Measurements from ENCODE around the gene BCL7A. TPM values are rescaled to one million over a fixed set of nuclear protein-coding genes. Genes with fewer than 3 reads are reported as not detected.

BCL7A gene
- total and polyA plus RNA-seq, 9 of the 15 experiments (the other 6 are each of a cell fraction or from before 2014, with no cell fraction given): 0.25 to 21.9 (median 14.9) TPM

- no peak for TF ChIP-seq NR4A1 (CRISPR knock-in tag; IDR thresholded peaks at IDR 0.05)
- TF ChIP-seq NR4A1 (tag; IDR thresholded peaks at IDR 0.05): no peak
- no peak for TF ChIP-seq GATAD2B (IDR thresholded peaks at IDR 0.05; ENCODE audit: borderline replicate concordance)
- TF ChIP-seq LARP7 (IDR thresholded peaks at IDR 0.05): no peak
- no peak for TF ChIP-seq HNRNPLL (IDR thresholded peaks at IDR 0.05; ENCODE audit: low read depth, low read length, poor library complexity, severe bottlenecking)
- no peak for TF ChIP-seq LEF1 (IDR thresholded peaks at IDR 0.05)
- TF ChIP-seq, protein P1, sequence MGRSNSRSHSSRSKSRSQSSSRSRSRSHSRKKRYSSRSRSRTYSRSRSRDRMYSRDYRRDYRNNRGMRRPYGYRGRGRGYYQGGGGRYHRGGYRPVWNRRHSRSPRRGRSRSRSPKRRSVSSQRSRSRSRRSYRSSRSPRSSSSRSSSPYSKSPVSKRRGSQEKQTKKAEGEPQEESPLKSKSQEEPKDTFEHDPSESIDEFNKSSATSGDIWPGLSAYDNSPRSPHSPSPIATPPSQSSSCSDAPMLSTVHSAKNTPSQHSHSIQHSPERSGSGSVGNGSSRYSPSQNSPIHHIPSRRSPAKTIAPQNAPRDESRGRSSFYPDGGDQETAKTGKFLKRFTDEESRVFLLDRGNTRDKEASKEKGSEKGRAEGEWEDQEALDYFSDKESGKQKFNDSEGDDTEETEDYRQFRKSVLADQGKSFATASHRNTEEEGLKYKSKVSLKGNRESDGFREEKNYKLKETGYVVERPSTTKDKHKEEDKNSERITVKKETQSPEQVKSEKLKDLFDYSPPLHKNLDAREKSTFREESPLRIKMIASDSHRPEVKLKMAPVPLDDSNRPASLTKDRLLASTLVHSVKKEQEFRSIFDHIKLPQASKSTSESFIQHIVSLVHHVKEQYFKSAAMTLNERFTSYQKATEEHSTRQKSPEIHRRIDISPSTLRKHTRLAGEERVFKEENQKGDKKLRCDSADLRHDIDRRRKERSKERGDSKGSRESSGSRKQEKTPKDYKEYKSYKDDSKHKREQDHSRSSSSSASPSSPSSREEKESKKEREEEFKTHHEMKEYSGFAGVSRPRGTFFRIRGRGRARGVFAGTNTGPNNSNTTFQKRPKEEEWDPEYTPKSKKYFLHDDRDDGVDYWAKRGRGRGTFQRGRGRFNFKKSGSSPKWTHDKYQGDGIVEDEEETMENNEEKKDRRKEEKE (IDR thresholded peaks at IDR 0.05; ENCODE audit: borderline replicate concordance in 1 of 2, control insufficient read depth in 1 of 2, low read depth in 2 of 2, low read length in 1 of 2): no peak
- no peak for TF ChIP-seq TEAD2 (tag; IDR thresholded peaks at IDR 0.05)
- TF ChIP-seq MAZ (CRISPR knock-in tag; conservative IDR thresholded peaks at IDR 0.05 in 1 of 2, IDR thresholded peaks at IDR 0.05 in 1 of 2): 0 out of 4 replicates have a peak, but pooled peaks of 1 of the 2 experiments have one; percentile 23
- TF ChIP-seq NRF1 (conservative IDR thresholded peaks at IDR 0.05 in 1 of 2, IDR thresholded peaks at IDR 0.05 in 1 of 2): peak; percentile 55 to 56
- no peak for TF ChIP-seq MAFG (tag; conservative IDR thresholded peaks at IDR 0.05)
- TF ChIP-seq ZSCAN29 (IDR thresholded peaks at IDR 0.05): no peak
- TF ChIP-seq, protein P2, sequence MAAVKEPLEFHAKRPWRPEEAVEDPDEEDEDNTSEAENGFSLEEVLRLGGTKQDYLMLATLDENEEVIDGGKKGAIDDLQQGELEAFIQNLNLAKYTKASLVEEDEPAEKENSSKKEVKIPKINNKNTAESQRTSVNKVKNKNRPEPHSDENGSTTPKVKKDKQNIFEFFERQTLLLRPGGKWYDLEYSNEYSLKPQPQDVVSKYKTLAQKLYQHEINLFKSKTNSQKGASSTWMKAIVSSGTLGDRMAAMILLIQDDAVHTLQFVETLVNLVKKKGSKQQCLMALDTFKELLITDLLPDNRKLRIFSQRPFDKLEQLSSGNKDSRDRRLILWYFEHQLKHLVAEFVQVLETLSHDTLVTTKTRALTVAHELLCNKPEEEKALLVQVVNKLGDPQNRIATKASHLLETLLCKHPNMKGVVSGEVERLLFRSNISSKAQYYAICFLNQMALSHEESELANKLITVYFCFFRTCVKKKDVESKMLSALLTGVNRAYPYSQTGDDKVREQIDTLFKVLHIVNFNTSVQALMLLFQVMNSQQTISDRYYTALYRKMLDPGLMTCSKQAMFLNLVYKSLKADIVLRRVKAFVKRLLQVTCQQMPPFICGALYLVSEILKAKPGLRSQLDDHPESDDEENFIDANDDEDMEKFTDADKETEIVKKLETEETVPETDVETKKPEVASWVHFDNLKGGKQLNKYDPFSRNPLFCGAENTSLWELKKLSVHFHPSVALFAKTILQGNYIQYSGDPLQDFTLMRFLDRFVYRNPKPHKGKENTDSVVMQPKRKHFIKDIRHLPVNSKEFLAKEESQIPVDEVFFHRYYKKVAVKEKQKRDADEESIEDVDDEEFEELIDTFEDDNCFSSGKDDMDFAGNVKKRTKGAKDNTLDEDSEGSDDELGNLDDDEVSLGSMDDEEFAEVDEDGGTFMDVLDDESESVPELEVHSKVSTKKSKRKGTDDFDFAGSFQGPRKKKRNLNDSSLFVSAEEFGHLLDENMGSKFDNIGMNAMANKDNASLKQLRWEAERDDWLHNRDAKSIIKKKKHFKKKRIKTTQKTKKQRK (IDR thresholded peaks at IDR 0.05; ENCODE audit: borderline replicate concordance, low read depth, low read length): no peak
- TF ChIP-seq JUNB (CRISPR knock-in tag; conservative IDR thresholded peaks at IDR 0.05): no peak
- TF ChIP-seq NCOA6 (IDR thresholded peaks at IDR 0.05): no peak
- TF ChIP-seq TCF3 (CRISPR knock-in tag; IDR thresholded peaks at IDR 0.05): 0 out of 2 replicates have a peak, but pooled peaks have one; percentile 13
- TF ChIP-seq SIX5 (IDR thresholded peaks at IDR 0.05; ENCODE audit: borderline replicate concordance in 1 of 2, insufficient read depth in 1 of 2, low read depth in 1 of 2, low read length in 2 of 2): no peak
- TF ChIP-seq CCAR2 (IDR thresholded peaks at IDR 0.05; ENCODE audit: low read depth, low read length): no peak
- no peak for TF ChIP-seq ZNF282 (CRISPR knock-in tag; IDR thresholded peaks at IDR 0.05)
- TF ChIP-seq NEUROD1 (IDR thresholded peaks at IDR 0.05; ENCODE audit: borderline replicate concordance, low read depth, low read length, partially characterized antibody): no peak
- no peak for TF ChIP-seq KAT7 (CRISPR knock-in tag; IDR thresholded peaks at IDR 0.05; ENCODE audit: borderline replicate concordance)
Observed at GRCh38 chr12:122003651-122004611, 17.8 kb upstream of the BCL7A start (continued).
